Mesenchymal stem cell (in vitro differentiated cells and primary cell): ENCODE measurements around the gene CRK.
"Not testable (repeated sequence)": the region's sequence is repeated elsewhere in the genome, so short reads cannot be mapped to it uniquely, and the experiment has no call there.

ENCODE experiments used
- DNase-seq: peaks from one replicate; pipeline ENCODE4 v3.0.0-alpha.2; 2013
- H2AFZ ChIP-seq: one replicate; pipeline ENCODE4 v1.6.1; 2013; ENCODE audit warnings: low read depth, mild to moderate bottlenecking, control low read depth, inconsistent platforms, low read length, moderate library complexity
- H2AK5ac ChIP-seq: 2 replicates; pipeline ENCODE4 v1.6.1; 2013; ENCODE audit warnings: low read length, moderate library complexity, mild to moderate bottlenecking, inconsistent platforms; ENCODE audit not compliant: severe bottlenecking
- H2BK120ac ChIP-seq: one replicate; pipeline ENCODE4 v1.6.1; 2013; ENCODE audit warnings: low read depth, mild to moderate bottlenecking, inconsistent platforms, low read length, moderate library complexity
- H2BK12ac ChIP-seq, 2 experiments: one replicate each; pipeline ENCODE4 v1.6.1; 2013; ENCODE audit warnings: inconsistent platforms in 2 of 2, low read length in 2 of 2, mild to moderate bottlenecking in 2 of 2, moderate library complexity in 2 of 2, control low read depth in 1 of 2
- H2BK15ac ChIP-seq: one replicate; pipeline ENCODE4 v1.6.1; 2013; ENCODE audit warnings: mild to moderate bottlenecking, low read depth, inconsistent platforms; ENCODE audit not compliant: poor library complexity, severe bottlenecking
- H2BK5ac ChIP-seq: 2 replicates; pipeline ENCODE4 v1.6.1; 2013; ENCODE audit warnings: low read depth, mild to moderate bottlenecking, low read length, control low read depth, inconsistent platforms; ENCODE audit not compliant: poor library complexity, severe bottlenecking
- H3K14ac ChIP-seq, 2 experiments: one replicate each; pipeline ENCODE4 v1.6.1; 2013; ENCODE audit warnings: inconsistent platforms in 2 of 2, low read length in 2 of 2, control low read depth in 1 of 2, mild to moderate bottlenecking in 1 of 2, moderate library complexity in 1 of 2
- H3K18ac ChIP-seq, 2 experiments: one replicate each; pipeline ENCODE4 v1.6.1; 2013; ENCODE audit warnings: inconsistent platforms in 2 of 2, low read length in 2 of 2, control low read depth in 1 of 2, low read depth in 1 of 2, mild to moderate bottlenecking in 1 of 2
- H3K23ac ChIP-seq, 2 experiments: one replicate each; pipeline ENCODE4 v1.6.1; 2013; ENCODE audit warnings: inconsistent platforms in 2 of 2, low read length in 2 of 2, mild to moderate bottlenecking in 2 of 2, moderate library complexity in 2 of 2, control low read depth in 1 of 2
- H3K27ac ChIP-seq: 2 replicates; pipeline ENCODE4 v1.5.1; 2013; ENCODE audit warnings: mild to moderate bottlenecking, moderate library complexity, low read length, control low read depth, inconsistent platforms; ENCODE audit not compliant: poor library complexity, severe bottlenecking
- H3K27me3 ChIP-seq, 2 experiments: 2 replicates each; pipeline versions ENCODE4 v1.6.1 to v1.7.0; 2013; ENCODE audit warnings: low read length in 2 of 2, mild to moderate bottlenecking in 2 of 2, moderate library complexity in 2 of 2, control low read depth in 1 of 2, inconsistent platforms in 1 of 2; ENCODE audit not compliant: control insufficient read depth in 1 of 2, insufficient read depth in 1 of 2
- H3K36me3 ChIP-seq, 2 experiments: 2 replicates each; pipeline versions ENCODE4 v1.6.1 to v1.7.0; 2013; ENCODE audit warnings: low read length in 2 of 2, control low read depth in 1 of 2, inconsistent platforms in 1 of 2, low read depth in 1 of 2, mild to moderate bottlenecking in 1 of 2; ENCODE audit not compliant: insufficient read depth in 2 of 2, control insufficient read depth in 1 of 2
- H3K4ac ChIP-seq, 2 experiments: one replicate each; pipeline ENCODE4 v1.6.1; 2013; ENCODE audit warnings: inconsistent platforms in 2 of 2, low read length in 2 of 2, mild to moderate bottlenecking in 2 of 2, moderate library complexity in 2 of 2, control low read depth in 1 of 2, low read depth in 1 of 2
- H3K4me1 ChIP-seq: 2 replicates; pipeline ENCODE4 v1.6.1; 2013; ENCODE audit warnings: low read depth, low read length, control low read depth; ENCODE audit not compliant: control insufficient read depth, insufficient read depth
- H3K4me2 ChIP-seq: 2 replicates; pipeline ENCODE4 v1.6.1; 2013; ENCODE audit warnings: low read length, mild to moderate bottlenecking, inconsistent platforms; ENCODE audit not compliant: poor library complexity, severe bottlenecking
- H3K4me3 ChIP-seq, 2 experiments: 2 replicates each; pipeline versions ENCODE4 v1.5.1 to v1.7.0; 2013; ENCODE audit warnings: low read length in 2 of 2, mild to moderate bottlenecking in 2 of 2, control low read depth in 1 of 2, low read depth in 1 of 2; ENCODE audit not compliant: insufficient read depth in 1 of 2
- H3K79me1 ChIP-seq: replicated peaks from 2 replicates; pipeline ENCODE4 v1.6.1; 2013; ENCODE audit warnings: mild to moderate bottlenecking, control low read depth, low read length, inconsistent platforms; ENCODE audit not compliant: poor library complexity, severe bottlenecking
- H3K9ac ChIP-seq: 2 replicates; pipeline ENCODE4 v1.7.0; 2013; ENCODE audit warnings: mild to moderate bottlenecking, low read length, moderate library complexity
- H3K9me3 ChIP-seq: 2 replicates; pipeline ENCODE4 v1.7.0; 2013; ENCODE audit warnings: mild to moderate bottlenecking, low read length; ENCODE audit not compliant: control insufficient read depth
- H4K8ac ChIP-seq: one replicate; pipeline ENCODE4 v1.6.1; 2013; ENCODE audit warnings: inconsistent platforms, mild to moderate bottlenecking, low read length, moderate library complexity
- H4K91ac ChIP-seq: one replicate; pipeline ENCODE4 v1.6.1; 2013; ENCODE audit warnings: mild to moderate bottlenecking, low read length, inconsistent platforms
- WGBS: methylation state at CpG from one replicate; pipeline ENCODE4 v1.1.7; 2013; ENCODE audit warnings: mixed read lengths; 5-methylcytosine and 5-hydroxymethylcytosine counted together

CRK gene

DNA sequence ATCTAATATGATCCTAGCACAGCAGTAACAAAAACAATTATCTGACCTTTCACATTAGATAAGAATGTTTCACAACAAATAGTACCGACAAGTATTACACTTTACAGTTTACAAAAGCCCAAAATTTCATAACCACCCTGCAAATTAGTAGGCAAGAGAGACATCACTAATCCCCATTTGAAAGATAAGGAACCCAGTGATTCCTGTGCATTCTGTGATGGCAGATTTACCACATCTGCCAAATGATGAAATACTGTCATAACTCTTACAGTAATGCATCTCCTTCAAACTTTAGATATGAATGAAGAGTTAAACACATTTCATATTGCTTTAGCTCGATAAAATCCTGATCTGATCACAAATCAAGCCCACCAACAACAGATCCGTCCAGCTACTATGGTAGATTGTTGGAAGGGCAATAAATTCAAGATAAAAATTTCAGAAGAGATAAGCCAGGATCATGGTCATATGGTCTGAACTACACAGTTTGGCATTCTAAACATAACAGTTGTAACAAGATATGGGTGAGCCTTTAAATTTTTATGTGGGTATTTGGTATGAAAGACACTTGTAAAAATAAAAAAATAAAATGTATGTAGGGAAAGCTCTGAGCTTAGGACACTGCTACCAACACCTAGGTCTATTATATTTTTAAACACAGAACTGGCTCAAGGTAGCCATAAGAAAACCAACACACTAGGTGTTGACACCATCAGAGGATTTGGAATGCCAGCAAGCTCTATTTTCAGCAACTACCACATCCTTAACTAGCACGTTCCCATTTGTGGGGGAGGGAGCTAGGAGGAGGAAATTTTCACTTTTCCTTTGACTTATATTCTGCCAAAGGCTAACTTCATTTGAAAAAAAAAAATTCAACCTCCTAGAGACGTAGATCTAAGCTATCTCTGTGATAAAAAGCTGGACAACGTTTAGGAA lies 65.3 kb downstream of the CRK start:
- H3K27me3 ChIP-seq: no peaks in the 10 kb centered on the region
- H3K4me1 ChIP-seq: peaks cover 27% of the 10 kb centered on the region
- H2BK12ac ChIP-seq: no peak overlapping the region
- no peak overlapping the region for H2BK15ac ChIP-seq
- peaks cover 5 to 7% of the 10 kb centered on the region in 2 experiments for H3K36me3 ChIP-seq
- no peak overlapping the region for H3K27ac ChIP-seq
- no peak overlapping the region for H3K23ac ChIP-seq
- peak overlapping the region; percentile 9 for H3K9ac ChIP-seq
- H3K79me1 ChIP-seq: no peaks in the 10 kb centered on the region
- no peak overlapping the region for H2BK120ac ChIP-seq
- H3K14ac ChIP-seq: no peak overlapping the region
- no peak overlapping the region for H2AK5ac ChIP-seq
- H2AFZ ChIP-seq: no peak overlapping the region
- H3K9me3 ChIP-seq: no peaks in the 10 kb centered on the region
- H4K91ac ChIP-seq: no peak overlapping the region
- H3K4ac ChIP-seq: no peak overlapping the region
- H3K18ac ChIP-seq: no peak overlapping the region
- H2BK5ac ChIP-seq: no peak overlapping the region
- H4K8ac ChIP-seq: no peak overlapping the region
- peak; percentile 70 for DNase-seq
- H3K4me3 ChIP-seq: peak overlapping the region in 1 of 2 experiments; percentile 3
- WGBS: 67% methylated on average over 3 of the region's 6 CpGs
- H3K4me2 ChIP-seq: peak overlapping the region; percentile 23

DNA sequence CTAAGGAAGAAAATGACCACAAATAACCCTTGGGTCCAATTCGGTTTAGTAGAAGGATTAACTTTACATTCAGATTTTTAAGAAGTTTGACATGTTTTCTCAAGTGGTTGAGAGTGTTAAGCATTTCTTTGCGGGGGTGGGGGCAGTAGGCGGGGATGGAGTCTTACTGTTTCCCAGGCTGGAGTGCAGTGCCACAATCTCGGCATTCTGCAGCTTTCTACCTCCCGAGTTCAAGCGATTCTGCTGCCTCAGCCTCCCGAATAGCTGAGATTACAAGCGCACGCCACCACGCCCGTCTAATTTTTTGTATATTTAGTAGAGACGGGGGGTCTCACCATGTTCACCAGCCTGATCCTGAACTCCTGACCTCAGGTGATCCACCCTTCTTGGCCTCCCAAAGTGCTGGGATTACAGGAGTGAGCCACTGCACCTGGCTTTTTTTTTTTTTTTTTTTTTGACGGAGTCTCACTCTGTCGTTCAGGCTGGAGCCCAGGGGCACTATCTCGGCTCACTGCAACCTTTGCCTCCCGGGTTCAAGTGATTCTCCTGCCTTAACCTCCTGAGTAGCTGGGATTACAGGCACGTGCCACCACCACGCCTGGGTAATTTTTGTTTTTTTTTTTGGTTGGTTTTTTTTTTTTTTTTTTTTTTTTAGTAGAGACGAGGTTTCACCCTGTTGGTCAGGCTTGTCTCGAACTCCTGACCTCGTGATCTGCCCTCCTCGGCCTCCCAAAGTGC lies 68.4 kb downstream of the CRK start:
- not testable (repeated sequence) for H3K4me3 ChIP-seq, H3K18ac ChIP-seq, H3K27me3 ChIP-seq, DNase-seq, H2AK5ac ChIP-seq, H3K4me2 ChIP-seq, H3K4ac ChIP-seq, H3K27ac ChIP-seq, H2BK15ac ChIP-seq, H3K9me3 ChIP-seq, H2BK5ac ChIP-seq, H3K14ac ChIP-seq, H2BK12ac ChIP-seq, H3K79me1 ChIP-seq, H2AFZ ChIP-seq, H2BK120ac ChIP-seq, H4K8ac ChIP-seq, H3K23ac ChIP-seq, H4K91ac ChIP-seq
- H3K36me3 ChIP-seq: peaks cover 3 to 13% of the 10 kb centered on the region in 2 experiments
- WGBS: 87% methylated on average over 22 of the region's 22 CpGs
- H3K9ac ChIP-seq: peak overlapping the region; percentile 8
- H3K4me1 ChIP-seq: peaks cover 25% of the 10 kb centered on the region

DNA sequence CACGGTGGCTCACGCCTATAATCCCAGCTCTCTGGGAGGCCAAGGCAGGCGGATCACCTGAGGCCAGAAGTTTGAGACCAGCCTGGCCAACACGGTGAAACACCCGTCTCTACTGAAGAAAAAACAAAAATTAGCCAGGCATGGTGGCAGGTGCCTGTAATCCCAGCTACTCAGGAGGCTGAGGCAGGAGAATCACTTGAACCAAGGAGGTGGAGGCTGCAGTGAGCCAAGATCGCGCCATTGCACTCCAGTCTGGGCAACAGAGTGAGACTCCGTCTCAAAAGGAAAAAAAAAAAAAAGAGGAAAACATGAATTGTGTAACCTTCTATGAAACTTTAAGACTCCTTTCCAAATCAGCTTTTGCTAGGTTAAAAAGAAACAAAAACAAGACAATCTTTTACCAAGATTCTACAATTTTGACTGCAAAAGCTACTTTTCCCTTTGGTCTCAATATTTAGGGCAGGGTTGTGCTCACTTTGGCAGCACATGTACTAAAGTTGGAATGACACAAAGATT lies 69.3 kb downstream of the CRK start:
- H3K27ac ChIP-seq, H3K23ac ChIP-seq, H3K4ac ChIP-seq, H2BK120ac ChIP-seq, H3K9me3 ChIP-seq, H4K8ac ChIP-seq, H4K91ac ChIP-seq, H2BK15ac ChIP-seq, H2AK5ac ChIP-seq, H3K18ac ChIP-seq, H2BK12ac ChIP-seq, H3K79me1 ChIP-seq, H3K4me2 ChIP-seq, H3K14ac ChIP-seq, H2BK5ac ChIP-seq, DNase-seq, H2AFZ ChIP-seq, H3K27me3 ChIP-seq, H3K4me3 ChIP-seq: not testable (repeated sequence)
- H3K36me3 ChIP-seq: peaks cover 3 to 17% of the 10 kb centered on the region in 2 experiments
- WGBS: 95% methylated on average over 5 of the region's 8 CpGs
- peak overlapping the region; percentile 8 for H3K9ac ChIP-seq
- peaks cover 19% of the 10 kb centered on the region for H3K4me1 ChIP-seq

DNA sequence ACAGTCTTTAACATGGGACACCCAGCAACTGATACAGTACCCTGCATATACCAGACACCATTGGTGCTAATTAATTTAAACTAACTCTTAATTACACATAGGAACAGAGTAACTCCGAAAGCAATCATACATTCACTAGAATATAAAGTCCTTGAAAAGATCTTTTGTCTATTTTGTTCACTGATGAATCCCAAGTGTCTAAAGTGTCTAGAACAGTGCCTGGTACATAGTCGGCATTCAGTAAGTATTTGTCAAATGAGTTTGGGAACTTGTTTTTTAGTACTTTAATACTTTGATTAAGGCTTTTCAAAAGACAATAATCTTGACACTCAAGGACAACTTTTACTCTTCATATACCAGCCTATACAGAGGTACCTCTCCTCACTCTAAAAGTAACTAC lies 69.8 kb downstream of the CRK start:
- no peak overlapping the region for H3K27ac ChIP-seq
- peaks cover 3 to 20% of the 10 kb centered on the region in 2 experiments for H3K36me3 ChIP-seq
- no peak overlapping the region for H3K18ac ChIP-seq
- H3K4me2 ChIP-seq: no peak overlapping the region
- H4K8ac ChIP-seq: no peak overlapping the region
- peaks cover 19% of the 10 kb centered on the region for H3K4me1 ChIP-seq
- H3K79me1 ChIP-seq: no peaks in the 10 kb centered on the region
- H2AFZ ChIP-seq: no peak overlapping the region
- no peak for DNase-seq
- H3K27me3 ChIP-seq: no peaks in the 10 kb centered on the region
- no peak overlapping the region for H3K4me3 ChIP-seq
- H3K14ac ChIP-seq: no peak overlapping the region
- no peak overlapping the region for H3K23ac ChIP-seq
- no peak overlapping the region for H3K9ac ChIP-seq
- H3K9me3 ChIP-seq: no peaks in the 10 kb centered on the region
- H3K4ac ChIP-seq: no peak overlapping the region
- WGBS: no CpG with 5 or more reads among the region's 2 CpGs
- no peak overlapping the region for H2BK120ac ChIP-seq
- no peak overlapping the region for H2AK5ac ChIP-seq
- H2BK12ac ChIP-seq: no peak overlapping the region
- H2BK5ac ChIP-seq: no peak overlapping the region
- H2BK15ac ChIP-seq: no peak overlapping the region
- H4K91ac ChIP-seq: no peak overlapping the region
